GM10266 (cell line): ENCODE measurements around the gene CENPN.

Experiments
- DNase-seq: peaks from one replicate; pipeline ENCODE4 v3.0.0; 2012; ENCODE audit errors: extremely low spot score
- CTCF ChIP-seq: IDR thresholded peaks from 2 replicates; pipeline ENCODE4 v1.5.1; 2012; ENCODE audit warnings: mild to moderate bottlenecking, low read depth; ENCODE audit not compliant: control insufficient read depth, insufficient read depth; ENCODE audit errors: missing control alignments

The CENPN gene

GRCh38 chr16:80991792-80992430 lies 15.1 kb upstream of the CENPN start:
- no peak for DNase-seq
- TF ChIP-seq CTCF = no peak

- no peak for DNase-seq
- no peak for TF ChIP-seq CTCF
Observed at GRCh38 chr16:80992676-80993293, 14.2 kb upstream of the CENPN start.

- DNase-seq = no peak
- TF ChIP-seq CTCF = no peak
Observed at GRCh38 chr16:80993307-80993706, 13.7 kb upstream of the CENPN start.

DNA sequence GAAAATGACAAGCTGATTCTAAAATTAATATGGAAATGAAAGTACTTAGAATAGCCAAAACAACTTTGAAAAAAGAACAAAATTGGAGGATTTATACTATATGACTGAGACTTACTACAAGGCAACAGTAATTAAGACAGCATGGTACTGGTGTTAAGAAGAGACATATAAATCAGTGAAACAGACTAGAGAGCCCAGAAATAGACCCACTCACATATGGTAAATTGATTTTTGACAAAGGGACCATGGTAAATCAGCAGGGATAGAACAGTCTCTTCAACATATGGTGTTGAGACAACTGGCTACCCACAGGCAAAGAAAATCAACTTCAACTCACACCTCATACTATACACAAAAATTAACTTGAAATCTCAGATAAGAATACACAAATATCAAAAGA lies 13.2 kb upstream of the CENPN start:
- DNase-seq = no peak
- no peak for TF ChIP-seq CTCF

DNA sequence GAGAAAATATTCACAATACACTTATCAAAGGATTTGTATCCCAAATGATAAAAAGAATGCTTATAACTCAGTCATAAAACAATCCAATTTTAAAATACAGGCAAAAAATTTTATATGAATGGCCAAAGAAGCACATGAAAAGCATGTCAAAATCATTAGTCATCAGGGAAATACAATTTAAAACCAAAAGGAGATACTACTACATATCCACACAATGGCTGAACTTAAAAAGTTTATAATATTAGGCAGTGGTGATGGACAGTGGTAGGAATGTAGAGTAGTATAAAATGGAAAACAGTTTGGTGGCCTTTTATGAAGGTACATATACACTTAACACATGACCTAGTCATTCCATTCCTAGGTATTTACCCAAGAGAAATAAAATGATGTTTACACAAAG lies 12.6 kb upstream of the CENPN start:
- DNase-seq = no peak
- TF ChIP-seq CTCF = no peak

DNA sequence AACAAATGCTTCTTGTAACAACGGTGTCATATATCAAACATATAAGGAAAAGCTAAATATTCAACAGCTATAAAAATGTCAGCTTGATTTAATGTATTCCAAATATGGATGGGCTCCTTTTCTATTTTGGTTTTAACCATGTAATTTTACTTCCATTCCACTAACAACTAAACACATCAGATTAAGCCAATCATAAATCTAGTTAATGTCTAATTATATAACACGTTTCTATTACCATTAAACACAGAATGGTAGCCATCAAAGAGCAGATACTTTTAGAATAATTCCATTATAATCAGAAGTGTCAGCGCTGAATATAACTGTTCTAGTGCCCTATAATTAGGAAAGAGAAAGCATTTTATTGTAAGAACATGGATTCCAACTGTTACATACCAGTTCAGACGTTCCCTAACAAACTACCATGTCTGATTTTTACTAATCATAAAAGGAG lies 10.3 kb upstream of the CENPN start:
- no peak for TF ChIP-seq CTCF
- no peak for DNase-seq

- DNase-seq = no peak
- no peak for TF ChIP-seq CTCF
Observed at GRCh38 chr16:80997139-80997798, 9.7 kb upstream of the CENPN start.
